Uterine smooth muscle cell (primary cell): ENCODE measurements around the gene OLFML2B. TPM values are rescaled to one million over a fixed set of nuclear protein-coding genes. Genes with fewer than 3 reads are reported as not detected.

Experiments used
- total RNA-seq: library from RNA; depleted of rRNA; stranded (reverse); fragments of >200 nt; gene quantifications from 2 replicates; pipeline ENCODE4 v1.2.3, GENCODE V29; 2014

The OLFML2B gene
- total RNA-seq: 4.9 and 7.0 TPM in 2 replicates

DNA sequence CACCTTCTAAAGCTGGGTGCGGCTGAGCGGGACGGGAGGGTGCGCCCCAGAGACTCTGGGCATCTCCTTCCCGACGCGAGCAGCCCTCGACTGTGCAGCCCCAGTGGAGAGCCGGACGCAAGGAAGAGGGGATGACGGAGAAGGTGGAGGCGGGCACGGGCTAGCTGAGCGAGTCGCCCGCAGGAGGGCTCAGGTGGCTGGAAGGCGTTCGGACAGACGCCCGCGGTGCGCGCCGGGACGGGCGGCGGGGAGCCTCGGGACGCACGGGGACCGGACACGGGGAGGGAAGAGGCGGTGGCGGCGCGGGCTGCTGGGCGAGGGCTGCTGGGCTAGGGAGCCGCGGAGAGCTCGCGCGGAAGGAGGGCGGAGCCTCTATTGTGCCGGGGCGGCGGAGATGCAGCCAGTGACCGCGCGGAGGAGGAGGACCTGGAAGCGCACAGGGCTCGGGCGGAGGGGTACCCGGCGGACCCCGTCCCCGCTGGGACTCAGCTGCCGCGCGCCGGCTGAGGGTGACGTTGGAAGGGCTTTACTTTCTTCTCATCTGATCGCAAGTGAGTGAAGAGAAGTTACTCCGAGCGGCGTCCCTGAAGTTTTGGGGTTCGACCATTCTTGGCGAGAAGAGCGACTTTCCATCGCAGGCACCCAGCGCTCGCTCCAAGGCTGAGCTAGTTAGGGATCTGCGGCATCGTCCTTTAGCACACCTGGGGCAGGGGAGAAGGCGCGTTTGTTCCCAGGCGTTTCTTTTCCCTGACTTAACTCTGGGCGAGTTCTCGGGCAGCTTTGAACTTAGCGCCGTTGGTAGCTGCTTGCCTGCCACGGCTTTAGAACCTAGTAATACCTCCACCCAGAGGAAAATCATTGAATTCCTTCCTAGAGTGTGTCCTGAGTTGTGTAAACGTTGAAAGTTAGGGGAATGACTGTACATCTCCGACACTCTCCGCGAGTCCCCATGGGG is at the start of gene OLFML2B:
OLFML2B (minus strand) TSS at position 323 of the 955 bp plus-strand sequence. CDS start 439 bp downstream, outside the sequence.

DNA sequence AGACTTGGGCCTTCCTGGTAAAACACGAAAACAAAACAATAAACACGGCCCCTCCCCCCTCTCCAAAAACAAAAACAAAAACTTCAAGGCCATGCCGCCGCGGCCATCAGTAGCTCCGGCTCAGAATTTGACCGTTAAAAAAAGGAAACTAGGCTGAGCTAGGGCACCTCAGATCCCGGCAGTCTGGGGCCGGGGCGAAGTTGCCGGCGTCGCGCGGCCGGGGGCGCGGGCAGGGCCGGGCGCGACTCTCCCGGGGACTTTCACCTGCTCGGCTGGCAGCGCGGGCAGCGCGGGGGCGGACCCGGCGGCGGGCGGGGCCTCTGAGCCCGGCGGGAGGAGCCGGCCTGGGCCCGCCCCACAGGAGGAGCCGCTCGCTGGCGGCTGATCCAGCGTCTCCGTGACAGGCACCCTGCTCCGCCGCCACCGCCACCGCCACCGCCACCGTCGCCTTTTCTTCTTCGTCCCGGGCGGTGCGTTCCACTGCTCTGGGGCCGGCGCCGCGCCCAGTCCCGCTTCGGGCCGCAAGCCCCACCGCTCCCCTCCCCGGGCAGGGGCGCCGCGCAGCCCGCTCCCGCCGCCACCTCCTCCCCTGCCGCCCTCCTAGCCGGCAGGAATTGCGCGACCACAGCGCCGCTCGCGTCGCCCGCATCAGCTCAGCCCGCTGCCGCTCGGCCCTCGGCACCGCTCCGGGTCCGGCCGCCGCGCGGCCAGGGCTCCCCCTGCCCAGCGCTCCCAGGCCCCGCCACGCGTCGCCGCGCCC is 45.8 kb upstream of the OLFML2B start, which contains the start of gene NOS1AP:
NOS1AP (plus strand) TSS at position 358 of the 760 bp plus-strand sequence. CDS start 487 bp downstream, outside the sequence.

Other genes with a start within 250 kb of the OLFML2B start
- 0.37 and 0.44 TPM in 2 replicates for gene NOS1AP, start 45.8 kb upstream of the OLFML2B start, total RNA-seq